A549 (cell line): ENCODE measurements around the gene RUVBL2. TPM values are rescaled to one million over a fixed set of nuclear protein-coding genes. Genes with fewer than 3 reads are reported as not detected.

Source experiments
- ATAC-seq, 2 experiments: fragments of 200-7000 bp in 1 of 2; fragments of >200 bp in 1 of 2; cut with Nextera tagmentation in 1 of 2; cut with Tn5 transposase in 1 of 2; 3 replicates each; pipeline versions ENCODE4 v1.8.0 to v1.9.1; 2018 to 2020; ENCODE audit warnings: mild to moderate bottlenecking in 1 of 2, moderate library complexity in 1 of 2
- CTCF ChIA-PET: fragments of 300-600 bp; sonication (Branson Sonifier 250); formaldehyde crosslinking; extraction: SDS; loops from one replicate; lab custom pipeline; 2021; ENCODE audit warnings: antibody characterized with exemption, inconsistent platforms; lab: Yijun Ruan, JAX
- POLR2A ChIA-PET: fragments of 350-600 bp; formaldehyde crosslinking; extraction: SDS; loops from one replicate; lab custom pipeline; 2021; ENCODE audit warnings: antibody characterized with exemption, inconsistent platforms; lab: Yijun Ruan, JAX
- DNase-seq, 2 experiments: peaks; one replicate each; pipeline versions ENCODE4 v3.0.0 to v3.0.0-alpha.2; 2011 to 2016; ENCODE audit warnings: low read depth in 1 of 2, low spot score in 1 of 2
- FAIRE-seq: peaks from 2 replicates; lab custom pipeline; 2011; peaks lifted over from hg19 to GRCh38; lab: Jason Lieb, UNC
- H3K27ac ChIP-seq, 2 experiments: fragments of >200 bp; sonication (Bioruptor Twin); formaldehyde crosslinking; 3 replicates each; pipeline ENCODE4 v1.5.1; 2016 to 2017
- H3K4me1 ChIP-seq: fragments of >200 bp; sonication (Bioruptor Twin); formaldehyde crosslinking; 3 replicates; pipeline ENCODE4 v1.6.1; 2016
- H3K4me2 ChIP-seq: fragments of >200 bp; sonication (Bioruptor Twin); formaldehyde crosslinking; 3 replicates; pipeline ENCODE4 v1.6.1; 2016
- H3K4me3 ChIP-seq: fragments of >200 bp; sonication (Bioruptor Twin); formaldehyde crosslinking; 3 replicates; pipeline ENCODE4 v1.5.1; 2016
- H3K9me3 ChIP-seq: fragments of >200 bp; sonication (Bioruptor Twin); formaldehyde crosslinking; 3 replicates; pipeline ENCODE4 v1.6.1; 2016
- BHLHE40 ChIP-seq: IDR thresholded peaks from 2 replicates; pipeline ENCODE4 v1.6.1; 2012; ENCODE audit warnings: low read depth, low read length, inconsistent platforms
- CBX2 ChIP-seq: fragments of 200-600 bp; sonication (generic); IDR thresholded peaks from 2 replicates; pipeline ENCODE4 v1.6.1; 2016; ENCODE audit warnings: low read depth, mild to moderate bottlenecking, borderline replicate concordance
- CBX8 ChIP-seq: fragments of 200-600 bp; sonication (generic); IDR thresholded peaks from 2 replicates; pipeline ENCODE4 v1.6.1; 2016
- CEBPB ChIP-seq, 2 experiments: fragments of >200 bp in 1 of 2; sonication (Bioruptor Twin) in 1 of 2; formaldehyde crosslinking in 1 of 2; IDR thresholded peaks; 2 replicates each; pipeline ENCODE4 v1.6.1; 2012 to 2016
- EHF ChIP-seq: fragments of 250-450 bp; sonication (Bioruptor Pico); IDR thresholded peaks from 2 replicates; pipeline ENCODE4 v1.5.0; 2020; ENCODE audit warnings: mild to moderate bottlenecking
- EP300 ChIP-seq, 2 experiments: fragments of >200 bp; sonication (Bioruptor Twin); formaldehyde crosslinking; IDR thresholded peaks; 2 replicates in 1 of 2; 3 replicates in 1 of 2; pipeline ENCODE4 v1.6.1; 2016 to 2017
- FOXS1 ChIP-seq: fragments of 250-450 bp; sonication (Bioruptor Pico); IDR thresholded peaks from 2 replicates; pipeline ENCODE4 v1.5.0; 2020; ENCODE audit warnings: mild to moderate bottlenecking, moderate library complexity
- HOXB5 ChIP-seq: fragments of 250-450 bp; sonication (Bioruptor Pico); IDR thresholded peaks from 2 replicates; pipeline ENCODE4 v1.5.0; 2020; ENCODE audit warnings: mild to moderate bottlenecking, moderate library complexity
- JUNB ChIP-seq: fragments of >200 bp; sonication (Bioruptor Twin); formaldehyde crosslinking; IDR thresholded peaks from 2 replicates; pipeline ENCODE4 v1.6.1; 2016
- KDM1A ChIP-seq: fragments of 200-600 bp; sonication (generic); IDR thresholded peaks from 2 replicates; pipeline ENCODE4 v1.6.1; 2016; ENCODE audit warnings: low read depth, mild to moderate bottlenecking
- MAZ ChIP-seq: fragments of 150-350 bp; IDR thresholded peaks from 2 replicates; pipeline ENCODE4 v1.6.1; 2014; ENCODE audit warnings: antibody characterized with exemption, low read depth, low read length, borderline replicate concordance
- MYC ChIP-seq: IDR thresholded peaks from 2 replicates; pipeline ENCODE4 v1.6.1; 2012; ENCODE audit warnings: mild to moderate bottlenecking, inconsistent platforms, low read length, improper control_type of control experiment, borderline replicate concordance
- NFE2L2 ChIP-seq: fragments of 150-350 bp; conservative IDR thresholded peaks from 2 replicates; pipeline ENCODE4 v1.6.1; 2014; ENCODE audit warnings: low read length
- POLR2AphosphoS2 ChIP-seq: conservative IDR thresholded peaks from 2 replicates; pipeline ENCODE4 v1.6.1; 2012; ENCODE audit warnings: low read length, improper control_type of control experiment, inconsistent platforms
- RARB ChIP-seq: fragments of 250-450 bp; sonication (Bioruptor Pico); IDR thresholded peaks from 2 replicates; pipeline ENCODE4 v1.8.0; 2021; ENCODE audit warnings: mild to moderate bottlenecking, moderate library complexity
- SMC3 ChIP-seq: fragments of >200 bp; sonication (Bioruptor Twin); formaldehyde crosslinking; IDR thresholded peaks from 3 replicates; pipeline ENCODE4 v1.6.1; 2018; ENCODE audit warnings: inconsistent platforms
- SREBF2 ChIP-seq: fragments of 450-650 bp; IDR thresholded peaks from 2 replicates; pipeline ENCODE4 v1.6.1; 2014; ENCODE audit warnings: mild to moderate bottlenecking, moderate library complexity
- ZFP36 ChIP-seq: fragments of 450-650 bp; IDR thresholded peaks from 2 replicates; pipeline ENCODE4 v1.6.1; 2014; ENCODE audit warnings: borderline replicate concordance; ENCODE audit not compliant: partially characterized antibody
- ZNF302 ChIP-seq: fragments of 250-450 bp; sonication (Bioruptor Pico); IDR thresholded peaks from 2 replicates; pipeline ENCODE4 v1.9.0; 2021; ENCODE audit warnings: inconsistent platforms, mild to moderate bottlenecking, moderate library complexity
- ZSCAN20 ChIP-seq: fragments of 250-450 bp; sonication (Bioruptor Pico); IDR thresholded peaks from 2 replicates; pipeline ENCODE4 v1.8.0; 2022; ENCODE audit warnings: mild to moderate bottlenecking, moderate library complexity
- WGBS: methylation state at CpG from one replicate; pipeline ENCODE4 v1.1.6; 2017; ENCODE audit errors: missing lambda C conversion rate; 5-methylcytosine and 5-hydroxymethylcytosine counted together
- polyA plus RNA-seq, 4 experiments: library from polyadenylated mRNA; depleted of rRNA in 3 of 4; stranded (reverse); fragments of >200 nt; fragmentation: RNase III in 1 of 4; extraction: RNeasy Plus Mini Kit Qiagen cat#74134 plus additional on column Dnase treatment in 1 of 4; gene quantifications; 2 replicates in 3 of 4; 3 replicates in 1 of 4; pipeline ENCODE4 v1.2.3, GENCODE V29; 2011 to 2017
- TF ChIP-seq, protein P1 (sequence below): fragments of 250-450 bp; sonication (Bioruptor Pico); IDR thresholded peaks from 2 replicates; pipeline ENCODE4 v1.5.0; 2021; ENCODE audit warnings: mild to moderate bottlenecking, moderate library complexity, borderline replicate concordance
- TF ChIP-seq, protein P2 (sequence below): fragments of 200-600 bp; sonication (generic); IDR thresholded peaks from 2 replicates; pipeline ENCODE4 v1.6.1; 2016; ENCODE audit warnings: antibody characterized with exemption, mild to moderate bottlenecking, moderate library complexity

The RUVBL2 gene
- polyA plus RNA-seq, 2 of the 4 experiments (the other 2 are of a cell fraction), result 186 to 225 TPM

DNA sequence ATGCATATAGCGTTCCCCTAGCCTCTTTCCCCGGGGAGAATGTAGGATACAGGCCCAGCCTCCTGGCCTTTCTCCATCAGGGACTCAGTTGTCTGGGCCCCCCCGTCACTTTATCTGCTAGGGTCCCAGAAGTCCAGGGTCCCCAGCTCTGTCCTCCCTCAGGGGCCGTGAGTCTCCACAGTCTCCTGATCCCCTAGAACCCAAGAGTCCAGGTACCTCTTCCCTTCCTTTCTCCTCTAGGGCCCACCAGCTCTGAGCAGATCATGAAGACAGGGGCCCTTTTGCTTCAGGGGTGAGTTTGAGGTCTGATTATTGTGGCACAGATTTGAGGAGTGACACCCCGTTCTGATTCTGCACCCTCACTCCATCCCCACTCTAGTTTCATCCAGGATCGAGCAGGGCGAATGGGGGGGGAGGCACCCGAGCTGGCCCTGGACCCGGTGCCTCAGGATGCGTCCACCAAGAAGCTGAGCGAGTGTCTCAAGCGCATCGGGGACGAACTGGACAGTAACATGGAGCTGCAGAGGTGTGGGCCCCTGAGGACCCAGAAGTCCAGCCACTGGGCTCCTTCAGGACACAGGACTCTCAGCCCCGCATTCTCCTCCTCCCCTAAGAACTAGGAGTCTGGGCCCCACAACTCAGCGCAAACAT is 38.3 kb upstream of the RUVBL2 start:
- WGBS, result 52% methylated on average over 16 of the region's 16 CpGs
- CTCF ChIA-PET, result interaction anchor here (0.7 to 2.6 kb wide), 8 partner anchors 15 to 167 kb away, joined by 3 to 15 read pairs (median 6); partner anchors contain the start of gene NUCB1

DNA sequence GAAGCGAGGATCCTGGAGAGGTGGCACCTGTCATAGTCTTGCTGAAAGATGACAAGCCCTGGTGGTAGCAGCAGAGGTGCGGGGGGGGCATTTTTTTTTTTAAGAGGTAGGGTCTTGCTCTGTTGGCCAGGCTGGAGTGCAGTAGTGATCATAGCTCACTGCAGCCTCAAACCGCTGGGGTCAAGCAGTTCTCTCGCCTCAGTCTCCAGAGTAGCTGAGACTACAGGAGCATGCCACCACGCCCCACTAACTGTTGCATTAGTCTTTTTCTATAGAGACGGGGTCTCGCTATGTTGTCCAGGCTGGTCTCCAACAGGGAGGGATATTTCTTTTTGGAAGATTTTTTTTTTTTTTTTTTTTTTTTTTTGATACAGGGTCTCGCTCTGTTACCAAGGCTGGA is 35.7 kb upstream of the RUVBL2 start:
- ChIA-PET CTCF (interaction anchor here (0.7 to 5.4 kb wide), 3 partner anchors 13 to 108 kb away, joined by 4 to 39 read pairs (median 4); no protein-coding TSS in a partner anchor), POLR2A (interaction anchor here (1.2 to 6.5 kb wide), 3 partner anchors 11 to 86 kb away, joined by 4 to 47 read pairs (median 4); partner anchors contain the start of genes NUCB1 and PPP1R15A)

More for the DNA sequence above, 38.3 kb upstream of the RUVBL2 start:
- peak overlapping the region; percentile 83 for H3K4me3 ChIP-seq
- POLR2A ChIA-PET, result interaction anchor here (1.4 to 6.5 kb wide), 5 partner anchors 9 to 83 kb away, joined by 6 to 47 read pairs (median 13); partner anchors contain the start of genes NUCB1 and PPP1R15A
- FAIRE-seq (no peak), ATAC-seq (peak; percentile 3 to 20; a peak in 1 of 6 replicates), DNase-seq (no peak)
- peak overlapping the region; percentile 96 to 97 for H3K27ac ChIP-seq
- no peak for TF ChIP-seq JUNB
- no peak for TF ChIP-seq POLR2AphosphoS2
- TF ChIP-seq, protein P1, sequence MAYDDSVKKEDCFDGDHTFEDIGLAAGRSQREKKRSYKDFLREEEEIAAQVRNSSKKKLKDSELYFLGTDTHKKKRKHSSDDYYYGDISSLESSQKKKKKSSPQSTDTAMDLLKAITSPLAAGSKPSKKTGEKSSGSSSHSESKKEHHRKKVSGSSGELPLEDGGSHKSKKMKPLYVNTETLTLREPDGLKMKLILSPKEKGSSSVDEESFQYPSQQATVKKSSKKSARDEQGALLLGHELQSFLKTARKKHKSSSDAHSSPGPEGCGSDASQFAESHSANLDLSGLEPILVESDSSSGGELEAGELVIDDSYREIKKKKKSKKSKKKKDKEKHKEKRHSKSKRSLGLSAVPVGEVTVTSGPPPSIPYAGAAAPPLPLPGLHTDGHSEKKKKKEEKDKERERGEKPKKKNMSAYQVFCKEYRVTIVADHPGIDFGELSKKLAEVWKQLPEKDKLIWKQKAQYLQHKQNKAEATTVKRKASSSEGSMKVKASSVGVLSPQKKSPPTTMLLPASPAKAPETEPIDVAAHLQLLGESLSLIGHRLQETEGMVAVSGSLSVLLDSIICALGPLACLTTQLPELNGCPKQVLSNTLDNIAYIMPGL (CRISPR knock-in tag), result no peak
- no peak for TF ChIP-seq FOXS1 (CRISPR knock-in tag)
- TF ChIP-seq, protein P2, sequence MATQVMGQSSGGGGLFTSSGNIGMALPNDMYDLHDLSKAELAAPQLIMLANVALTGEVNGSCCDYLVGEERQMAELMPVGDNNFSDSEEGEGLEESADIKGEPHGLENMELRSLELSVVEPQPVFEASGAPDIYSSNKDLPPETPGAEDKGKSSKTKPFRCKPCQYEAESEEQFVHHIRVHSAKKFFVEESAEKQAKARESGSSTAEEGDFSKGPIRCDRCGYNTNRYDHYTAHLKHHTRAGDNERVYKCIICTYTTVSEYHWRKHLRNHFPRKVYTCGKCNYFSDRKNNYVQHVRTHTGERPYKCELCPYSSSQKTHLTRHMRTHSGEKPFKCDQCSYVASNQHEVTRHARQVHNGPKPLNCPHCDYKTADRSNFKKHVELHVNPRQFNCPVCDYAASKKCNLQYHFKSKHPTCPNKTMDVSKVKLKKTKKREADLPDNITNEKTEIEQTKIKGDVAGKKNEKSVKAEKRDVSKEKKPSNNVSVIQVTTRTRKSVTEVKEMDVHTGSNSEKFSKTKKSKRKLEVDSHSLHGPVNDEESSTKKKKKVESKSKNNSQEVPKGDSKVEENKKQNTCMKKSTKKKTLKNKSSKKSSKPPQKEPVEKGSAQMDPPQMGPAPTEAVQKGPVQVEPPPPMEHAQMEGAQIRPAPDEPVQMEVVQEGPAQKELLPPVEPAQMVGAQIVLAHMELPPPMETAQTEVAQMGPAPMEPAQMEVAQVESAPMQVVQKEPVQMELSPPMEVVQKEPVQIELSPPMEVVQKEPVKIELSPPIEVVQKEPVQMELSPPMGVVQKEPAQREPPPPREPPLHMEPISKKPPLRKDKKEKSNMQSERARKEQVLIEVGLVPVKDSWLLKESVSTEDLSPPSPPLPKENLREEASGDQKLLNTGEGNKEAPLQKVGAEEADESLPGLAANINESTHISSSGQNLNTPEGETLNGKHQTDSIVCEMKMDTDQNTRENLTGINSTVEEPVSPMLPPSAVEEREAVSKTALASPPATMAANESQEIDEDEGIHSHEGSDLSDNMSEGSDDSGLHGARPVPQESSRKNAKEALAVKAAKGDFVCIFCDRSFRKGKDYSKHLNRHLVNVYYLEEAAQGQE, result no peak
- TF ChIP-seq ZSCAN20 (CRISPR knock-in tag), result no peak
- TF ChIP-seq RARB (CRISPR knock-in tag), result no peak
- no peak for TF ChIP-seq NFE2L2
- TF ChIP-seq ZFP36, result no peak
- no peak for TF ChIP-seq CBX8
- no peak for TF ChIP-seq EP300 (IDR thresholded peaks at IDR 0.05)
- TF ChIP-seq SREBF2, result no peak
- TF ChIP-seq MAZ, result no peak
- TF ChIP-seq CBX2, result no peak
- no peak for TF ChIP-seq CEBPB (IDR thresholded peaks at IDR 0.05)
- TF ChIP-seq MYC, result no peak
- no peak for TF ChIP-seq BHLHE40
- H3K4me2 ChIP-seq, result peak overlapping the region; percentile 97
- H3K4me1 ChIP-seq, result peaks cover 16% of the 10 kb centered on the region
- H3K9me3 ChIP-seq, result no peaks in the 10 kb centered on the region

More for the DNA sequence above, 35.7 kb upstream of the RUVBL2 start:
- ATAC-seq (no peak), DNase-seq (no peak), FAIRE-seq (no peak)
- 92% methylated on average over 8 of the region's 8 CpGs for WGBS
- peaks cover 42% of the 10 kb centered on the region for H3K4me1 ChIP-seq
- no peaks in the 10 kb centered on the region for H3K9me3 ChIP-seq
- H3K27ac ChIP-seq, result no peak overlapping the region
- H3K4me3 ChIP-seq, result no peak overlapping the region
- H3K4me2 ChIP-seq, result no peak overlapping the region
- TF ChIP-seq SMC3 (no peak), HOXB5 (CRISPR knock-in tag) (no peak), SREBF2 (no peak), KDM1A (no peak), EHF (CRISPR knock-in tag) (no peak), ZNF302 (no peak), FOXS1 (CRISPR knock-in tag) (no peak)
